HG03354 (cell line): ENCODE measurements around the gene TRIM72.
"Not testable (repeated sequence)": the region's sequence is repeated elsewhere in the genome, so short reads cannot be mapped to it uniquely, and the experiment has no call there.

ENCODE experiments used
- ATAC-seq: cut with Tn5 transposase; IDR thresholded peaks from one replicate; pipeline ENCODE4 v1.9.1; 2021; ENCODE audit warnings: mild to moderate bottlenecking; ENCODE audit not compliant: unreplicated experiment, poor library complexity, severe bottlenecking

TRIM72 gene

GRCh38 chr16:31246296-31246695 is 32.4 kb downstream of the TRIM72 start:
- no peak for ATAC-seq

- ATAC-seq: no peak
Observed at GRCh38 chr16:31248344-31248743, 34.4 kb downstream of the TRIM72 start.

GRCh38 chr16:31250782-31251384 is 37.0 kb downstream of the TRIM72 start:
- no peak for ATAC-seq

GRCh38 chr16:31251435-31251834 is 37.5 kb downstream of the TRIM72 start:
- ATAC-seq: no peak

- no peak for ATAC-seq
Observed at GRCh38 chr16:31253642-31254045, 39.7 kb downstream of the TRIM72 start.

- no peak for ATAC-seq
Observed at GRCh38 chr16:31256466-31256865, 42.5 kb downstream of the TRIM72 start.

GRCh38 chr16:31258366-31258765 is 44.4 kb downstream of the TRIM72 start:
- ATAC-seq: no peak

- ATAC-seq: no peak
Observed at GRCh38 chr16:31260136-31260931, 46.4 kb downstream of the TRIM72 start.

GRCh38 chr16:31262084-31262483 is 48.2 kb downstream of the TRIM72 start:
- no peak for ATAC-seq

GRCh38 chr16:31265329-31266245 is 51.7 kb downstream of the TRIM72 start:
- peak; percentile 88 for ATAC-seq

- no peak for ATAC-seq
Observed at GRCh38 chr16:31267332-31268032, 53.6 kb downstream of the TRIM72 start.

GRCh38 chr16:31268033-31268365 is 54.1 kb downstream of the TRIM72 start:
- no peak for ATAC-seq

GRCh38 chr16:31268891-31269290 is 55.0 kb downstream of the TRIM72 start:
- no peak for ATAC-seq

GRCh38 chr16:31269541-31269940 is 55.6 kb downstream of the TRIM72 start:
- ATAC-seq: no peak

GRCh38 chr16:31269973-31270372 is 56.1 kb downstream of the TRIM72 start:
- not testable (repeated sequence) for ATAC-seq

GRCh38 chr16:31270795-31271194 is 56.9 kb downstream of the TRIM72 start:
- no peak for ATAC-seq

- no peak for ATAC-seq
Observed at GRCh38 chr16:31271621-31272190, 57.8 kb downstream of the TRIM72 start.

GRCh38 chr16:31273187-31273586 is 59.3 kb downstream of the TRIM72 start:
- ATAC-seq: no peak

- no peak for ATAC-seq
Observed at GRCh38 chr16:31273676-31274075, 59.8 kb downstream of the TRIM72 start.
